ENCODE measurements around the gene CNTNAP2. TPM values are rescaled to one million over a fixed set of nuclear protein-coding genes. Genes with fewer than 3 reads are reported as not detected.
"Not testable (repeated sequence)": the region's sequence is repeated elsewhere in the genome, so short reads cannot be mapped to it uniquely, and the experiment has no call there.

Gene CNTNAP2
- total and polyA plus RNA-seq, 2 of the 13 experiments (the other 11 are each of a cell fraction or from before 2014, with no cell fraction given): 0.40 to 0.42 TPM

DNA sequence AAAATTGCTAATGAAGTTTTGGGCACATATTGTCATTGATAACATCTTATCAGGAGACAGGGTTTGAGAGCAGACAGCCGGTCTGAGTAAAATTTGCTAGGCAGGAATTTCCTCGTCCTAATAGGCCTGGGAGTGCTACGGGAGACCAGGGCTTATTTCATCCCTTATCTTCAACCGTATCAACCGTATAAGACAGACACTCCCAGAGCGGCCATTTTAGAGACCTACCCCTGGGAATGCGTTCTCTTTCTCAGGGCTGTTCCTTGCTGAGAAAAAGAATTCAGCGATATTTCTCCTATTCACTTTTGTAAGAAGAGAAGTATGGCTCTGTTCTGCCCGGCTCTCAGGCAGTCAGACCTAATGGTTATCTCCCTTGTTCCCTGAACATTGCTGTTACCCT lies 74.8 kb downstream of the CNTNAP2 start:
- H3K27me3 ChIP-seq (ENCODE audit: control insufficient read depth in 1 of 2, insufficient read depth in 2 of 2, low read length in 2 of 2); H2AFZ ChIP-seq (ENCODE audit: low read length); POLR2A ChIA-PET; H3K4me1 ChIP-seq (ENCODE audit: insufficient read depth, low read length); H3K9ac ChIP-seq (ENCODE audit: insufficient read depth, low read depth, low read length); BruUV-seq (replicated peaks); H3K27ac ChIP-seq (ENCODE audit: extremely low read length, insufficient read depth, low read length); H3K79me2 ChIP-seq (ENCODE audit: insufficient read depth, low read length); intact Hi-C loops (cut with micrococcal nuclease; ENCODE audit: unreplicated experiment); DNase-seq (ENCODE audit: low spot score); ATAC-seq; CTCF ChIA-PET (ENCODE audit: low intra/inter-chr PET ratio, low total read pairs); in situ Hi-C loops (cut with HindIII; ENCODE audit: extremely low pct_ligation_motif_present, low pct_unique_long_range_greater_than_20kb); H3K36me3 ChIP-seq (replicated peaks in 1 of 2; ENCODE audit: control insufficient read depth in 1 of 2, insufficient read depth in 2 of 2, low read length in 2 of 2); H3K4me3 ChIP-seq (replicated peaks in 1 of 3; ENCODE audit: insufficient read depth in 1 of 3, low read depth in 2 of 3, low read length in 3 of 3); H3K4me2 ChIP-seq (ENCODE audit: low read depth, low read length); H4K20me1 ChIP-seq (ENCODE audit: insufficient read depth, low read length); FAIRE-seq: not testable (repeated sequence)
- peaks cover 96% of the 10 kb centered on the region for H3K9me3 ChIP-seq (ENCODE audit: low read length)
- 20% methylated on average over 9 of the region's 9 CpGs for WGBS (ENCODE audit: low lambda C conversion rate)

GRCh38 chr7:146201945-146202344 lies 85.3 kb downstream of the CNTNAP2 start:
- ChIA-PET POLR2A (no interaction called here), CTCF (ENCODE audit: low intra/inter-chr PET ratio, low total read pairs) (no interaction called here)
- in situ Hi-C loops (cut with HindIII; ENCODE audit: extremely low pct_ligation_motif_present, low pct_unique_long_range_greater_than_20kb): no loop called here
- no TSS peak for BruUV-seq (replicated peaks)
- H3K79me2 ChIP-seq (ENCODE audit: insufficient read depth, low read length): no peaks in the 10 kb centered on the region
- DNase-seq (ENCODE audit: low spot score) (no peak), FAIRE-seq (no peak), ATAC-seq (no peak)
- no peak overlapping the region for H3K9ac ChIP-seq (ENCODE audit: insufficient read depth, low read depth, low read length)
- H4K20me1 ChIP-seq (ENCODE audit: insufficient read depth, low read length): no peaks in the 10 kb centered on the region
- WGBS (ENCODE audit: low lambda C conversion rate): 3% methylated on average over 1 of the region's 1 CpG
- H3K9me3 ChIP-seq (ENCODE audit: low read length): peaks cover 79% of the 10 kb centered on the region
- no peaks in the 10 kb centered on the region for H3K27me3 ChIP-seq (ENCODE audit: control insufficient read depth in 1 of 2, insufficient read depth in 2 of 2, low read length in 2 of 2)
- no peaks in the 10 kb centered on the region for H3K4me1 ChIP-seq (ENCODE audit: insufficient read depth, low read length)
- H3K4me3 ChIP-seq (replicated peaks in 1 of 3; ENCODE audit: insufficient read depth in 1 of 3, low read depth in 2 of 3, low read length in 3 of 3): no peak overlapping the region
- H3K4me2 ChIP-seq (ENCODE audit: low read depth, low read length): no peak overlapping the region
- H3K27ac ChIP-seq (ENCODE audit: extremely low read length, insufficient read depth, low read length): no peak overlapping the region
- no peaks in the 10 kb centered on the region for H3K36me3 ChIP-seq (replicated peaks in 1 of 2; ENCODE audit: control insufficient read depth in 1 of 2, insufficient read depth in 2 of 2, low read length in 2 of 2)
- intact Hi-C loops (cut with micrococcal nuclease; ENCODE audit: unreplicated experiment): no loop called here
- H2AFZ ChIP-seq (ENCODE audit: low read length): no peak overlapping the region
- TF ChIP-seq PBX3 (CRISPR knock-in tag; IDR thresholded peaks at IDR 0.05; ENCODE audit: borderline replicate concordance) (no peak), BCL6 (CRISPR knock-in tag; IDR thresholded peaks at IDR 0.05) (no peak), TP53 (CRISPR knock-in tag; conservative IDR thresholded peaks at IDR 0.05) (no peak), KLF11 (CRISPR knock-in tag; IDR thresholded peaks at IDR 0.05) (no peak), RBM22 (optimal IDR thresholded peaks at IDR 0.05; ENCODE audit: low read length) (no peak), RNF2 (conservative IDR thresholded peaks at IDR 0.05; ENCODE audit: low read depth) (no peak), ZNF274 (CRISPR knock-in tag; IDR thresholded peaks at IDR 0.05) (no peak), ZNF7 (CRISPR knock-in tag; IDR thresholded peaks at IDR 0.05) (no peak), ZNF674 (CRISPR knock-in tag; IDR thresholded peaks at IDR 0.05; ENCODE audit: low read depth) (no peak), ZNF260 (CRISPR knock-in tag; IDR thresholded peaks at IDR 0.05; ENCODE audit: borderline replicate concordance, low read depth) (no peak), HNF1A (IDR thresholded peaks at IDR 0.05; ENCODE audit: low read depth) (no peak), HNF1A (CRISPR knock-in tag; IDR thresholded peaks at IDR 0.05; ENCODE audit: borderline replicate concordance) (no peak), KAT8 (CRISPR knock-in tag; IDR thresholded peaks at IDR 0.05) (no peak)
